Activated CD8-positive, alpha-beta T cell treated with anti-CD3 and anti-CD28 coated beads for 36 hours (primary cell): ENCODE data around the gene MYLK. TPM values are rescaled to one million over a fixed set of nuclear protein-coding genes. Genes with fewer than 3 reads are reported as not detected.

ENCODE experiments used
- ATAC-seq: fragments of 200-7000 bp; cut with Tn5 transposase; one replicate; pipeline ENCODE4 v1.10.0; 2021; ENCODE audit warnings: mild to moderate bottlenecking, moderate library complexity
- CTCF ChIA-PET: fragments of 350-600 bp; sonication (Branson Sonifier 250); formaldehyde crosslinking; loops from one replicate; lab custom pipeline; 2021; ENCODE audit warnings: antibody characterized with exemption; lab: Charles Lee
- POLR2A ChIA-PET: fragments of 350-600 bp; sonication (Branson Sonifier 250); formaldehyde crosslinking; loops from one replicate; lab custom pipeline; 2021; ENCODE audit warnings: antibody characterized with exemption; lab: Charles Lee
- DNase-seq: peaks from one replicate; pipeline ENCODE4 v3.0.0-alpha.2; 2020
- H3K27ac Mint-ChIP-seq: one replicate; pipeline ENCODE4 v1.8.0; 2021; ENCODE audit warnings: mild to moderate bottlenecking, mixed read lengths
- H3K27me3 Mint-ChIP-seq: one replicate; pipeline ENCODE4 v1.8.0; 2021; ENCODE audit warnings: mixed read lengths
- H3K36me3 Mint-ChIP-seq: one replicate; pipeline ENCODE4 v1.8.0; 2021; ENCODE audit warnings: low read depth, mixed read lengths
- H3K4me1 Mint-ChIP-seq: one replicate; pipeline ENCODE4 v1.8.0; 2021; ENCODE audit warnings: low read depth, mixed read lengths
- H3K4me3 Mint-ChIP-seq: one replicate; pipeline ENCODE4 v1.8.0; 2021; ENCODE audit warnings: mild to moderate bottlenecking, moderate library complexity, mixed read lengths
- H3K9me3 Mint-ChIP-seq: one replicate; pipeline ENCODE4 v1.8.0; 2021; ENCODE audit warnings: mixed read lengths
- CTCF ChIP-seq: fragments of 200-600 bp; IDR thresholded peaks from one replicate; pipeline ENCODE4 v1.8.0; 2022; ENCODE audit warnings: antibody characterized with exemption, mild to moderate bottlenecking
- intact Hi-C: fragments of 100-400 bp; cut with micrococcal nuclease; formaldehyde crosslinking; loops from one replicate; pipeline ENCODE4 v1.10.0; 2022
- total RNA-seq, 2 experiments: library from RNA; stranded (reverse); gene quantifications; one replicate each; pipeline ENCODE4 v1.2.3, GENCODE V29; 2021

MYLK gene
- total RNA-seq, 2 experiments from 2014 or later: 0.34 TPM; not detected in 1

GRCh38 chr3:123800362-123800682, 83.8 kb downstream of the MYLK start:
- no peak overlapping the region for H3K27ac Mint-ChIP-seq
- CTCF ChIA-PET: no interaction called here
- no peaks in the 10 kb centered on the region for H3K9me3 Mint-ChIP-seq
- DNase-seq (no peak), ATAC-seq (no peak)
- no peaks in the 10 kb centered on the region for H3K36me3 Mint-ChIP-seq
- intact Hi-C loops: no loop called here
- POLR2A ChIA-PET: interaction anchor here (1.6 kb wide), 1 partner anchor 13 kb away, joined by 3 read pairs; no protein-coding TSS in a partner anchor
- no peaks in the 10 kb centered on the region for H3K4me1 Mint-ChIP-seq
- H3K4me3 Mint-ChIP-seq: no peak overlapping the region
- TF ChIP-seq CTCF: no peak
- peaks cover 1% of the 10 kb centered on the region for H3K27me3 Mint-ChIP-seq

- Mint-ChIP-seq H3K9me3 (no peaks in the 10 kb centered on the region), H3K27me3 (peaks cover 3% of the 10 kb centered on the region), H3K4me3 (no peak overlapping the region), H3K4me1 (no peaks in the 10 kb centered on the region), H3K36me3 (no peaks in the 10 kb centered on the region), H3K27ac (no peak overlapping the region)
- CTCF ChIA-PET: no interaction called here
- no peak for DNase-seq
- TF ChIP-seq CTCF: no peak
- ATAC-seq: no peak
- POLR2A ChIA-PET: interaction anchor here (1.6 kb wide), 1 partner anchor 14 kb away, joined by 3 read pairs; no protein-coding TSS in a partner anchor
- intact Hi-C loops: no loop called here
Observed at GRCh38 chr3:123799544-123800361, 84.4 kb downstream of the MYLK start.

- ATAC-seq: no peak
- H3K9me3 Mint-ChIP-seq: no peaks in the 10 kb centered on the region
- H3K36me3 Mint-ChIP-seq: no peaks in the 10 kb centered on the region
- ChIA-PET CTCF (no interaction called here), POLR2A (no interaction called here)
- H3K27ac Mint-ChIP-seq: no peak overlapping the region
- no peak overlapping the region for H3K4me3 Mint-ChIP-seq
- no peak for DNase-seq
- H3K4me1 Mint-ChIP-seq: no peaks in the 10 kb centered on the region
- intact Hi-C loops: no loop called here
- TF ChIP-seq CTCF: no peak
- H3K27me3 Mint-ChIP-seq: peaks cover 3% of the 10 kb centered on the region
Observed at GRCh38 chr3:123798550-123798949, 85.6 kb downstream of the MYLK start.

GRCh38 chr3:123795471-123796251, 88.5 kb downstream of the MYLK start:
- ATAC-seq (no peak), DNase-seq (no peak)
- Mint-ChIP-seq H3K4me1 (no peaks in the 10 kb centered on the region), H3K4me3 (no peak overlapping the region), H3K9me3 (no peaks in the 10 kb centered on the region), H3K27ac (no peak overlapping the region), H3K36me3 (no peaks in the 10 kb centered on the region), H3K27me3 (peaks cover 3% of the 10 kb centered on the region)
- ChIA-PET CTCF (no interaction called here), POLR2A (no interaction called here)
- TF ChIP-seq CTCF: no peak
- intact Hi-C loops: no loop called here

GRCh38 chr3:123793425-123793824, 90.7 kb downstream of the MYLK start:
- intact Hi-C loops: no loop called here

More at GRCh38 chr3:123793425-123793824, 90.7 kb downstream of the MYLK start:
- no peaks in the 10 kb centered on the region for H3K9me3 Mint-ChIP-seq
- H3K27me3 Mint-ChIP-seq: peaks cover 3% of the 10 kb centered on the region
- no peak for ATAC-seq
- no peak overlapping the region for H3K4me3 Mint-ChIP-seq
- no peaks in the 10 kb centered on the region for H3K36me3 Mint-ChIP-seq
- ChIA-PET POLR2A (no interaction called here), CTCF (no interaction called here)
- TF ChIP-seq CTCF: no peak
- no peak overlapping the region for H3K27ac Mint-ChIP-seq
- no peak for DNase-seq
- H3K4me1 Mint-ChIP-seq: no peaks in the 10 kb centered on the region
